Measurements from ENCODE around the gene CATSPER3. TPM values are rescaled to one million over a fixed set of nuclear protein-coding genes. Genes with fewer than 3 reads are reported as not detected.
A peak's percentile ranks its signal among the peaks of the same experiment; 100 is the strongest.

The CATSPER3 gene
- total and polyA plus RNA-seq, 4 donors, result 0.33 to 0.79 (median 0.75) TPM; not detected in 1

- no peak for DNase-seq (ENCODE audit: low read depth in 4 of 6, low spot score in 6 of 6)
- H3K4me1 ChIP-seq (ENCODE audit: control insufficient read depth, insufficient read depth, low read length), result no peaks in the 10 kb centered on the region
- no peaks in the 10 kb centered on the region for H3K9me3 ChIP-seq (ENCODE audit: control insufficient read depth, insufficient read depth, low read length)
- no peak overlapping the region for H3K27ac ChIP-seq (ENCODE audit: low read depth, low read length)
- no peak overlapping the region for H3K4me3 ChIP-seq (ENCODE audit: low read depth, low read length)
- 57% methylated on average over 1 of the region's 1 CpG for WGBS (ENCODE audit: insufficient coverage)
- peaks cover 2% of the 10 kb centered on the region for H3K36me3 ChIP-seq (ENCODE audit: control insufficient read depth, insufficient read depth, low read length)
- no peaks in the 10 kb centered on the region for H3K27me3 ChIP-seq (ENCODE audit: control insufficient read depth, insufficient read depth, low read length)
Observed at GRCh38 chr5:134943547-134943946, 24.2 kb upstream of the CATSPER3 start.

GRCh38 chr5:134944630-134945029 is 23.1 kb upstream of the CATSPER3 start:
- WGBS (ENCODE audit: insufficient coverage), result no CpG with 5 or more reads among the region's 1 CpG
- DNase-seq (ENCODE audit: low read depth in 4 of 6, low spot score in 6 of 6), result no peak
- Histone ChIP-seq H3K4me3 (ENCODE audit: low read depth, low read length) (no peak overlapping the region), H3K9me3 (ENCODE audit: control insufficient read depth, insufficient read depth, low read length) (no peaks in the 10 kb centered on the region), H3K27me3 (ENCODE audit: control insufficient read depth, insufficient read depth, low read length) (no peaks in the 10 kb centered on the region), H3K27ac (ENCODE audit: low read depth, low read length) (no peak overlapping the region), H3K36me3 (ENCODE audit: control insufficient read depth, insufficient read depth, low read length) (peaks cover 2% of the 10 kb centered on the region), H3K4me1 (ENCODE audit: control insufficient read depth, insufficient read depth, low read length) (no peaks in the 10 kb centered on the region)

- peaks cover 2% of the 10 kb centered on the region for H3K36me3 ChIP-seq (ENCODE audit: control insufficient read depth, insufficient read depth, low read length)
- peak in 1 of 6 donors; percentile 27 for DNase-seq (ENCODE audit: low read depth in 4 of 6, low spot score in 6 of 6)
- WGBS (ENCODE audit: insufficient coverage), result no CpG with 5 or more reads among the region's 2 CpGs
- H3K4me3 ChIP-seq (ENCODE audit: low read depth, low read length), result no peak overlapping the region
- no peak overlapping the region for H3K27ac ChIP-seq (ENCODE audit: low read depth, low read length)
- no peaks in the 10 kb centered on the region for H3K27me3 ChIP-seq (ENCODE audit: control insufficient read depth, insufficient read depth, low read length)
- no peaks in the 10 kb centered on the region for H3K4me1 ChIP-seq (ENCODE audit: control insufficient read depth, insufficient read depth, low read length)
- no peaks in the 10 kb centered on the region for H3K9me3 ChIP-seq (ENCODE audit: control insufficient read depth, insufficient read depth, low read length)
Observed at GRCh38 chr5:134945041-134945440, 22.7 kb upstream of the CATSPER3 start.

GRCh38 chr5:134948911-134949310 is 18.8 kb upstream of the CATSPER3 start:
- H3K27ac ChIP-seq (ENCODE audit: low read depth, low read length), result no peak overlapping the region

DNA sequence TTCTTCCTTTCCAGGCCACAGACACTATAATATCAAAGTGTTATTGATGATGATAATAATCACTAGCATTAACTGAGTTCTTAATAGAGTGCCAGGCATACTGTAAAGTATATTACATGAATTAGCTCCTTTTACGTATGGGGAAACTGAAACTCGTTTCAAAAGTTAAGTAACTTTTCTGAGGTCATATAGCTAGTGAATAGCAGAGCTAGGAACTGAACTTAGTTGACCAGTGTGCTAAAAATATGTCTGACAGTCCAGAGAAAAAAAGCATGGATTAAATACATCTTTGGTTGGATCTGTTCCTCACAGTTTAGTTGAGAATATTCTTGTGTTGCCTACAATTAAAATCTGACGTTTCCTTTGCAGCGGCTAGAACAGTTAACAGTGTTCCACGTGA is 18.4 kb upstream of the CATSPER3 start:
- no peaks in the 10 kb centered on the region for H3K27me3 ChIP-seq (ENCODE audit: control insufficient read depth, insufficient read depth, low read length)
- no peaks in the 10 kb centered on the region for H3K4me1 ChIP-seq (ENCODE audit: control insufficient read depth, insufficient read depth, low read length)
- H3K27ac ChIP-seq (ENCODE audit: low read depth, low read length), result no peak overlapping the region
- DNase-seq (ENCODE audit: low read depth in 4 of 6, low spot score in 6 of 6), result no peak
- H3K9me3 ChIP-seq (ENCODE audit: control insufficient read depth, insufficient read depth, low read length), result peaks cover 5% of the 10 kb centered on the region
- H3K4me3 ChIP-seq (ENCODE audit: low read depth, low read length), result no peak overlapping the region
- WGBS (ENCODE audit: insufficient coverage), result 84% methylated on average over 5 of the region's 5 CpGs
- no peaks in the 10 kb centered on the region for H3K36me3 ChIP-seq (ENCODE audit: control insufficient read depth, insufficient read depth, low read length)

More at GRCh38 chr5:134948911-134949310, 18.8 kb upstream of the CATSPER3 start:
- DNase-seq (ENCODE audit: low read depth in 4 of 6, low spot score in 6 of 6), result no peak
- Histone ChIP-seq H3K36me3 (ENCODE audit: control insufficient read depth, insufficient read depth, low read length) (no peaks in the 10 kb centered on the region), H3K4me1 (ENCODE audit: control insufficient read depth, insufficient read depth, low read length) (no peaks in the 10 kb centered on the region), H3K9me3 (ENCODE audit: control insufficient read depth, insufficient read depth, low read length) (peaks cover 1% of the 10 kb centered on the region), H3K27me3 (ENCODE audit: control insufficient read depth, insufficient read depth, low read length) (no peaks in the 10 kb centered on the region), H3K4me3 (ENCODE audit: low read depth, low read length) (no peak overlapping the region)
- 94% methylated on average over 2 of the region's 5 CpGs for WGBS (ENCODE audit: insufficient coverage)

GRCh38 chr5:134957920-134958608 is 9.6 kb upstream of the CATSPER3 start:
- Histone ChIP-seq H3K27ac (ENCODE audit: low read depth, low read length) (no peak overlapping the region), H3K9me3 (ENCODE audit: control insufficient read depth, insufficient read depth, low read length) (peaks cover 5% of the 10 kb centered on the region), H3K27me3 (ENCODE audit: control insufficient read depth, insufficient read depth, low read length) (no peaks in the 10 kb centered on the region), H3K4me3 (ENCODE audit: low read depth, low read length) (no peak overlapping the region), H3K36me3 (ENCODE audit: control insufficient read depth, insufficient read depth, low read length) (peaks cover 5% of the 10 kb centered on the region), H3K4me1 (ENCODE audit: control insufficient read depth, insufficient read depth, low read length) (no peaks in the 10 kb centered on the region)
- DNase-seq (ENCODE audit: low read depth in 4 of 6, low spot score in 6 of 6), result no peak
- whole genome bisulfite sequencing (ENCODE audit: insufficient coverage), result 75% methylated on average over 3 of the region's 4 CpGs

GRCh38 chr5:134958755-134959154 is 9.0 kb upstream of the CATSPER3 start:
- H3K27ac ChIP-seq (ENCODE audit: low read depth, low read length), result no peak overlapping the region
- DNase-seq (ENCODE audit: low read depth in 4 of 6, low spot score in 6 of 6), result no peak
- no peaks in the 10 kb centered on the region for H3K4me1 ChIP-seq (ENCODE audit: control insufficient read depth, insufficient read depth, low read length)
- no peak overlapping the region for H3K4me3 ChIP-seq (ENCODE audit: low read depth, low read length)
- H3K27me3 ChIP-seq (ENCODE audit: control insufficient read depth, insufficient read depth, low read length), result no peaks in the 10 kb centered on the region
- H3K36me3 ChIP-seq (ENCODE audit: control insufficient read depth, insufficient read depth, low read length), result peaks cover 5% of the 10 kb centered on the region
- WGBS (ENCODE audit: insufficient coverage), result 6% methylated on average over 2 of the region's 3 CpGs
- peaks cover 5% of the 10 kb centered on the region for H3K9me3 ChIP-seq (ENCODE audit: control insufficient read depth, insufficient read depth, low read length)

DNA sequence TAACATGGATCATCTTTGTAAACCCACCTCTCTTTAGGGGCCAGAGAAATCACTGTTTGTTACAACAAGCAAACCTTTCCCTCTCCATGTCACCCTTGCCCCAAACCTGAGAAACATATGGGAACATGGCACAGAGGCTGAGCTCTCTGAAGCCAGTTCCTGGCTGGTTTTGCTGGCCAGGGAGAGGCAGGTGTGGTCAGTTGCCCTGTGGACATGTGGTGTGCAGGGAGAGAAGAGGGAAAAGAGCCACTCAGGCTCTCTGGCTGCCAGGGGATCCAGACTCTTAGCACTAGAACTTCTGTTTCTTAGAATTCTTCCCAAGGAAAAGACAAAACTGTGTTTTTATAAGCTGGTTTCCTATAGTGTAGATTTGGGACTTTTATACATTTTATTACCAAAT is 4.6 kb upstream of the CATSPER3 start:
- H3K36me3 ChIP-seq (ENCODE audit: control insufficient read depth, insufficient read depth, low read length), result peaks cover 5% of the 10 kb centered on the region
- H3K9me3 ChIP-seq (ENCODE audit: control insufficient read depth, insufficient read depth, low read length), result no peaks in the 10 kb centered on the region
- no peaks in the 10 kb centered on the region for H3K27me3 ChIP-seq (ENCODE audit: control insufficient read depth, insufficient read depth, low read length)
- no peak overlapping the region for H3K27ac ChIP-seq (ENCODE audit: low read depth, low read length)
- DNase-seq (ENCODE audit: low read depth in 4 of 6, low spot score in 6 of 6), result no peak
- no peak overlapping the region for H3K4me3 ChIP-seq (ENCODE audit: low read depth, low read length)
- no peaks in the 10 kb centered on the region for H3K4me1 ChIP-seq (ENCODE audit: control insufficient read depth, insufficient read depth, low read length)

GRCh38 chr5:134964359-134965270 is 3.1 kb upstream of the CATSPER3 start:
- Histone ChIP-seq H3K27me3 (ENCODE audit: control insufficient read depth, insufficient read depth, low read length) (no peaks in the 10 kb centered on the region), H3K4me1 (ENCODE audit: control insufficient read depth, insufficient read depth, low read length) (no peaks in the 10 kb centered on the region), H3K36me3 (ENCODE audit: control insufficient read depth, insufficient read depth, low read length) (peaks cover 5% of the 10 kb centered on the region), H3K4me3 (ENCODE audit: low read depth, low read length) (no peak overlapping the region), H3K9me3 (ENCODE audit: control insufficient read depth, insufficient read depth, low read length) (no peaks in the 10 kb centered on the region), H3K27ac (ENCODE audit: low read depth, low read length) (no peak overlapping the region)
- 84% methylated on average over 9 of the region's 12 CpGs for WGBS (ENCODE audit: insufficient coverage)
- no peak for DNase-seq (ENCODE audit: low read depth in 4 of 6, low spot score in 6 of 6)
